Measurements from ENCODE around the gene ASB13.

DNA sequence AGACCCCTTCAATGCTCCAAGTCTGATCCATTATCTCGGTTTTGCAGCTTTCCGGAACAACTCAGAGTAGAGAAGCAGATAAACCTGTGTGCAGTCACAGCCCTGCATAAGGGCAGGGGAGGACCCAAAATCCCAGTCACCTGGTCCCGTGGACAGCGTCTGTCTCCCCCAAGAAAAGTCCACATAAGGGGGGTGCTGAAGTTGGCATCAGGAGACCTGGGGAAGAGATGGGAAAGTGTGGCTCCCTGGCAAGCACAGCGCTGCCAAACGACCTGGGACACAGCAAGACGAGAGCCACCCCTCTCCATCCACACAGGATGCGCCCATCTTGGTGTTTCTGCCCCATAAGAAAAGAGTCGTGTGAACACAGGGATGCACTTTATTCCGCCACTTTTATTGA lies 27.9 kb downstream of the ASB13 start:
- no peak for TF ChIP-seq TAF1 (IDR thresholded peaks at IDR 0.05; ENCODE audit: borderline replicate concordance, low read depth, low read length)
- TF ChIP-seq, protein P1, sequence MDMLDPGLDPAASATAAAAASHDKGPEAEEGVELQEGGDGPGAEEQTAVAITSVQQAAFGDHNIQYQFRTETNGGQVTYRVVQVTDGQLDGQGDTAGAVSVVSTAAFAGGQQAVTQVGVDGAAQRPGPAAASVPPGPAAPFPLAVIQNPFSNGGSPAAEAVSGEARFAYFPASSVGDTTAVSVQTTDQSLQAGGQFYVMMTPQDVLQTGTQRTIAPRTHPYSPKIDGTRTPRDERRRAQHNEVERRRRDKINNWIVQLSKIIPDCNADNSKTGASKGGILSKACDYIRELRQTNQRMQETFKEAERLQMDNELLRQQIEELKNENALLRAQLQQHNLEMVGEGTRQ (IDR thresholded peaks at IDR 0.05; ENCODE audit: borderline replicate concordance, low read depth, low read length): no peak
